BE2C (cell line): ENCODE results near the gene MPRIP.

ENCODE experiments used
- DNase-seq: peaks from one replicate; pipeline ENCODE4 v3.0.0-alpha.2; 2020
- H3K27me3 ChIP-seq: fragments of 250-450 bp; sonication (Bioruptor Pico); 2 replicates; pipeline ENCODE4 v1.5.1; 2020; ENCODE audit warnings: mild to moderate bottlenecking
- H3K36me3 ChIP-seq: fragments of 250-450 bp; sonication (Bioruptor Pico); 2 replicates; pipeline ENCODE4 v1.5.1; 2020; ENCODE audit warnings: mild to moderate bottlenecking
- H3K4me1 ChIP-seq: fragments of 250-450 bp; sonication (Bioruptor Pico); 2 replicates; pipeline ENCODE4 v1.5.1; 2020
- H3K4me3 ChIP-seq: 2 replicates; pipeline ENCODE4 v1.5.1; 2011; ENCODE audit warnings: low read depth, low read length
- H3K9me3 ChIP-seq: fragments of 250-450 bp; sonication (Bioruptor Pico); 2 replicates; pipeline ENCODE4 v1.5.1; 2020
- CTCF ChIP-seq: IDR thresholded peaks from 2 replicates; pipeline ENCODE4 v1.5.1; 2012; ENCODE audit warnings: mild to moderate bottlenecking, low read depth, low read length

MPRIP gene

GRCh38 chr17:17028878-17029535 is 13.2 kb upstream of the MPRIP start:
- peaks cover 26% of the 10 kb centered on the region for H3K4me1 ChIP-seq
- TF ChIP-seq CTCF, result no peak
- no peak for DNase-seq

GRCh38 chr17:17029938-17030337 is 12.3 kb upstream of the MPRIP start:
- DNase-seq, result no peak
- H3K9me3 ChIP-seq, result no peaks in the 10 kb centered on the region
- H3K36me3 ChIP-seq, result no peaks in the 10 kb centered on the region
- no peaks in the 10 kb centered on the region for H3K27me3 ChIP-seq
- no peak for TF ChIP-seq CTCF
- H3K4me1 ChIP-seq, result peaks cover 21% of the 10 kb centered on the region
- no peak overlapping the region for H3K4me3 ChIP-seq

More at GRCh38 chr17:17028878-17029535, 13.2 kb upstream of the MPRIP start:
- Histone ChIP-seq H3K36me3 (no peaks in the 10 kb centered on the region), H3K4me3 (no peak overlapping the region), H3K9me3 (no peaks in the 10 kb centered on the region), H3K27me3 (no peaks in the 10 kb centered on the region)

GRCh38 chr17:17030515-17031211 is 11.6 kb upstream of the MPRIP start:
- DNase-seq, result no peak
- Histone ChIP-seq H3K27me3 (no peaks in the 10 kb centered on the region), H3K4me1 (peaks cover 14% of the 10 kb centered on the region)

GRCh38 chr17:17032131-17032692 is 10.0 kb upstream of the MPRIP start:
- Histone ChIP-seq H3K27me3 (no peaks in the 10 kb centered on the region), H3K4me3 (no peak overlapping the region), H3K36me3 (no peaks in the 10 kb centered on the region), H3K4me1 (peaks cover 11% of the 10 kb centered on the region), H3K9me3 (no peaks in the 10 kb centered on the region)
- TF ChIP-seq CTCF, result no peak
- DNase-seq, result peak; percentile 52

More at GRCh38 chr17:17030515-17031211, 11.6 kb upstream of the MPRIP start:
- H3K4me3 ChIP-seq, result no peak overlapping the region
- TF ChIP-seq CTCF, result no peak
- no peaks in the 10 kb centered on the region for H3K9me3 ChIP-seq
- no peaks in the 10 kb centered on the region for H3K36me3 ChIP-seq

- Histone ChIP-seq H3K36me3 (no peaks in the 10 kb centered on the region), H3K27me3 (no peaks in the 10 kb centered on the region), H3K9me3 (no peaks in the 10 kb centered on the region), H3K4me3 (no peak overlapping the region), H3K4me1 (peaks cover 8% of the 10 kb centered on the region)
- no peak for DNase-seq
- no peak for TF ChIP-seq CTCF
Observed at GRCh38 chr17:17033466-17033865, 8.8 kb upstream of the MPRIP start.

GRCh38 chr17:17034026-17034425 is 8.2 kb upstream of the MPRIP start:
- peaks cover 8% of the 10 kb centered on the region for H3K4me1 ChIP-seq
- no peaks in the 10 kb centered on the region for H3K27me3 ChIP-seq
- DNase-seq, result no peak
- H3K36me3 ChIP-seq, result no peaks in the 10 kb centered on the region
- no peak overlapping the region for H3K4me3 ChIP-seq
- no peaks in the 10 kb centered on the region for H3K9me3 ChIP-seq
- no peak for TF ChIP-seq CTCF
